Measurements from ENCODE around the gene EN1.

GRCh38 chr2:118830118-118830517 lies 17.3 kb downstream of the EN1 start:
- TF ChIP-seq CTCF (conservative IDR thresholded peaks at IDR 0.05), result no peak
- TF ChIP-seq EZH2 (IDR thresholded peaks at IDR 0.05; ENCODE audit: low read depth), result no peak

Data from PC-9 (cell line).